ENCODE results near the gene UQCC2. TPM values are rescaled to one million over a fixed set of nuclear protein-coding genes. Genes with fewer than 3 reads are reported as not detected.

UQCC2 gene
- total and polyA plus RNA-seq, 4 experiments from 2014 or later, result 22.8 to 57.9 (median 34.6) TPM

DNA sequence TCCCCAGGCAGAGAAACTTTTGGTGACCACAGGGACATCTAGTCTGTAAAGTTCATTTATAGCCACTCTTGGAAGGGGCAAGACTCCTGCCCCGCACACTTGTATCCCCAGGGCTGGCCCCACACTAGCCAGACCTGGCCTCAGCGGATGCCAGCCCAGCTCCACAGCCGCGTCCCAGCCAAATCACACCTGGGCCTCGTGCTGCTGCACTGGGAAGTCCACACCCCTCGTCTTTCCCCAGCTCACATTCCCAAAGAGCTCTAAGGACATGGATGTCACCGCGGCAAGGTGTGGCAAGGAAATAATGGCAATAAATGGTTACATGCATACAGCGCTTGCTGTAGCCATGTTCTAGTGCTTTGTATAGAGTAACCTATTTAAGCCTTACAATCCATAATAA lies 26.7 kb upstream of the UQCC2 start:
- Histone ChIP-seq H3K27me3 (ENCODE audit: insufficient read depth, low read length) (peaks cover 4% of the 10 kb centered on the region), H3K9me3 (ENCODE audit: control insufficient read depth in 1 of 2, low read length in 2 of 2) (no peaks in the 10 kb centered on the region), H3K4me3 (ENCODE audit: low read length in 2 of 2) (no peak overlapping the region), H3K4me1 (ENCODE audit: insufficient read depth, low read length) (no peaks in the 10 kb centered on the region), H3K27ac (ENCODE audit: low read depth, low read length) (no peak overlapping the region), H3K36me3 (ENCODE audit: insufficient read depth, low read length) (no peaks in the 10 kb centered on the region)
- H3K27ac Mint-ChIP-seq, result no peak overlapping the region
- no peaks in the 10 kb centered on the region for H3K4me1 Mint-ChIP-seq
- no peaks in the 10 kb centered on the region for H3K36me3 Mint-ChIP-seq
- intact Hi-C loops (cut with micrococcal nuclease), result no loop called here
- DNase-seq, result no peak
- CTCF ChIA-PET (ENCODE audit: partially characterized antibody), result interaction anchor here (0.7 to 0.9 kb wide), 3 partner anchors 27 to 33 kb away, joined by 3 read pairs; partner anchors contain the start of gene UQCC2
- no peak overlapping the region for H3K4me3 Mint-ChIP-seq
- no peaks in the 10 kb centered on the region for H3K9me3 Mint-ChIP-seq
- H3K27me3 Mint-ChIP-seq, result no peaks in the 10 kb centered on the region
- POLR2A ChIA-PET (ENCODE audit: partially characterized antibody), result no interaction called here

GRCh38 chr6:33737267-33738026 lies 25.9 kb upstream of the UQCC2 start:
- H3K4me1 Mint-ChIP-seq, result no peaks in the 10 kb centered on the region
- Histone ChIP-seq H3K4me1 (ENCODE audit: insufficient read depth, low read length) (no peaks in the 10 kb centered on the region), H3K4me3 (ENCODE audit: low read length in 2 of 2) (no peak overlapping the region), H3K9me3 (ENCODE audit: control insufficient read depth in 1 of 2, low read length in 2 of 2) (no peaks in the 10 kb centered on the region), H3K27ac (ENCODE audit: low read depth, low read length) (no peak overlapping the region), H3K27me3 (ENCODE audit: insufficient read depth, low read length) (no peaks in the 10 kb centered on the region), H3K36me3 (ENCODE audit: insufficient read depth, low read length) (no peaks in the 10 kb centered on the region)
- peak overlapping the region in 1 of 7 donors; percentile 31 for H3K27ac Mint-ChIP-seq
- no peaks in the 10 kb centered on the region for H3K36me3 Mint-ChIP-seq
- POLR2A ChIA-PET (ENCODE audit: partially characterized antibody), result interaction anchor here (0.9 kb wide), 1 partner anchor 11 kb away, joined by 3 read pairs; no protein-coding TSS in a partner anchor
- no peak overlapping the region for H3K4me3 Mint-ChIP-seq
- H3K27me3 Mint-ChIP-seq, result no peaks in the 10 kb centered on the region
- intact Hi-C loops (cut with micrococcal nuclease), result no loop called here
- DNase-seq, result no peak
- H3K9me3 Mint-ChIP-seq, result no peaks in the 10 kb centered on the region
- CTCF ChIA-PET (ENCODE audit: partially characterized antibody), result interaction anchor here (0.7 to 0.9 kb wide), 3 partner anchors 26 to 34 kb away, joined by 3 read pairs; partner anchors contain the start of gene UQCC2

DNA sequence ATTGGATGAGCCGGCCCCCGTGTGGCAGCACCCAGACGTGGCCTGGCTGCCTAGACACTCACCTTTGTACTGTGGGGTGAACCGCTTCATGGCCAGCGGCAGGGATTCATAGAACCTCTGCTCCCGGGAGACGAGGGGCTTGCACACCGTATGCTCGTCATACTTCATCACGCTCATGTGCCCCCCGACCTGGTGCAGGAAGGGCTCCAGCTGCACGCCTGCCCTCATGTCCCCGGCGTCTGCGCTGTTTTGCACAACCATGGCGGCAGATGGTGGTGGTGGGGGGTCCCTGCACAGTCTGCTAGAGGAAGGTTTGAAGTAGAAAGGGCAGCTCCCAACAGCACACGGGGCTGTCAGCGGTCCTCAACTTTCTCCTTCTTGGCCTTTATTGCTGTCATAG lies 23.7 kb upstream of the UQCC2 start:
- H3K4me1 ChIP-seq (ENCODE audit: insufficient read depth, low read length), result no peaks in the 10 kb centered on the region
- no peak overlapping the region for H3K27ac ChIP-seq (ENCODE audit: low read depth, low read length)
- H3K9me3 ChIP-seq (ENCODE audit: control insufficient read depth in 1 of 2, low read length in 2 of 2), result no peaks in the 10 kb centered on the region
- H3K36me3 ChIP-seq (ENCODE audit: insufficient read depth, low read length), result no peaks in the 10 kb centered on the region
- H3K4me3 ChIP-seq (ENCODE audit: low read length in 2 of 2), result no peak overlapping the region
- no peaks in the 10 kb centered on the region for H3K9me3 Mint-ChIP-seq
- H3K27ac Mint-ChIP-seq, result no peak overlapping the region
- no peaks in the 10 kb centered on the region for H3K36me3 Mint-ChIP-seq
- CTCF ChIA-PET (ENCODE audit: partially characterized antibody), result interaction anchor here (2.2 kb wide), 1 partner anchor 9 kb away, joined by 7 read pairs; no protein-coding TSS in a partner anchor
- H3K4me1 Mint-ChIP-seq, result no peaks in the 10 kb centered on the region
- no peaks in the 10 kb centered on the region for H3K27me3 ChIP-seq (ENCODE audit: insufficient read depth, low read length)
- POLR2A ChIA-PET (ENCODE audit: partially characterized antibody), result no interaction called here
- no peak overlapping the region for H3K4me3 Mint-ChIP-seq
- DNase-seq, result no peak
- intact Hi-C loops (cut with micrococcal nuclease), result no loop called here
- no peaks in the 10 kb centered on the region for H3K27me3 Mint-ChIP-seq

GRCh38 chr6:33733709-33734007 lies 22.2 kb upstream of the UQCC2 start:
- DNase-seq, result no peak
- ChIA-PET POLR2A (ENCODE audit: partially characterized antibody) (no interaction called here), CTCF (ENCODE audit: partially characterized antibody) (no interaction called here)
- Mint-ChIP-seq H3K4me1 (peaks cover 0 to 3% (median 0%) of the 10 kb centered on the region in 4 donors), H3K4me3 (no peak overlapping the region), H3K27ac (no peak overlapping the region), H3K9me3 (peaks cover 0 to 2% (median 0%) of the 10 kb centered on the region in 8 donors), H3K36me3 (no peaks in the 10 kb centered on the region), H3K27me3 (peaks cover 0 to 1% of the 10 kb centered on the region in 2 donors)
- intact Hi-C loops (cut with micrococcal nuclease), result no loop called here
- Histone ChIP-seq H3K36me3 (ENCODE audit: insufficient read depth, low read length) (no peaks in the 10 kb centered on the region), H3K27ac (ENCODE audit: low read depth, low read length) (no peak overlapping the region), H3K9me3 (ENCODE audit: control insufficient read depth in 1 of 2, low read length in 2 of 2) (no peaks in the 10 kb centered on the region), H3K4me1 (ENCODE audit: insufficient read depth, low read length) (no peaks in the 10 kb centered on the region), H3K4me3 (ENCODE audit: low read length in 2 of 2) (no peak overlapping the region), H3K27me3 (ENCODE audit: insufficient read depth, low read length) (no peaks in the 10 kb centered on the region)

GRCh38 chr6:33732817-33733708 lies 21.6 kb upstream of the UQCC2 start:
- CTCF ChIA-PET (ENCODE audit: partially characterized antibody), result no interaction called here
- no peak overlapping the region for H3K4me3 Mint-ChIP-seq
- Histone ChIP-seq H3K27ac (ENCODE audit: low read depth, low read length) (no peak overlapping the region), H3K36me3 (ENCODE audit: insufficient read depth, low read length) (no peaks in the 10 kb centered on the region), H3K27me3 (ENCODE audit: insufficient read depth, low read length) (no peaks in the 10 kb centered on the region), H3K4me1 (ENCODE audit: insufficient read depth, low read length) (no peaks in the 10 kb centered on the region), H3K4me3 (ENCODE audit: low read length in 2 of 2) (no peak overlapping the region), H3K9me3 (ENCODE audit: control insufficient read depth in 1 of 2, low read length in 2 of 2) (no peaks in the 10 kb centered on the region)
- H3K9me3 Mint-ChIP-seq, result peaks cover 0 to 2% (median 0%) of the 10 kb centered on the region in 8 donors
- peaks cover 0 to 2% of the 10 kb centered on the region in 2 donors for H3K27me3 Mint-ChIP-seq
- H3K27ac Mint-ChIP-seq, result peak overlapping the region in 1 of 7 donors; percentile 7
- POLR2A ChIA-PET (ENCODE audit: partially characterized antibody), result no interaction called here
- peaks cover 0 to 6% (median 0%) of the 10 kb centered on the region in 4 donors for H3K4me1 Mint-ChIP-seq
- intact Hi-C loops (cut with micrococcal nuclease), result no loop called here
- no peaks in the 10 kb centered on the region for H3K36me3 Mint-ChIP-seq
- DNase-seq, result no peak

DNA sequence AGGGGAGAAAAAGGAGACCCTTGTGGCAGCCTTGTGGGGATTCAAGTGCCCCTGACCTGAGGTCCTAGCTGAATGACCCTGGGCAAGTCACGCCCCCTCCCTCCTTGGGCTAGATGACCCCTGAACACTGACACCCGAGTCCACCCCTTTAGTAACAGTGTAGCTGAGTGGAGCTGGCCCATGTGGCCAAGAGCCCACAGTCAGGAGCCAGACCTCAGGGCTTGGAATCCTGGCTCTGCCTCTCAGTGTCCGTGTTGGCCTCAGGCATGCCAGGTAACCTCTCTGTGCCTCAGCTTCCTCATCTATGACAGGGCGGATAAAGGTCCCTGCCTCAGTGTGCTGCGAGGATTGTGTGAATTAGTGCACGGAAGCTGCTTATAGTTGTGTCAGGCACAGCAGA lies 20.9 kb upstream of the UQCC2 start:
- Histone ChIP-seq H3K27me3 (ENCODE audit: insufficient read depth, low read length) (no peaks in the 10 kb centered on the region), H3K4me3 (ENCODE audit: low read length in 2 of 2) (no peak overlapping the region), H3K27ac (ENCODE audit: low read depth, low read length) (no peak overlapping the region), H3K9me3 (ENCODE audit: control insufficient read depth in 1 of 2, low read length in 2 of 2) (no peaks in the 10 kb centered on the region), H3K36me3 (ENCODE audit: insufficient read depth, low read length) (no peaks in the 10 kb centered on the region), H3K4me1 (ENCODE audit: insufficient read depth, low read length) (no peaks in the 10 kb centered on the region)
- Mint-ChIP-seq H3K27me3 (peaks cover 0 to 2% of the 10 kb centered on the region in 2 donors), H3K4me1 (peaks cover 0 to 6% (median 0%) of the 10 kb centered on the region in 4 donors), H3K9me3 (peaks cover 0 to 2% (median 0%) of the 10 kb centered on the region in 8 donors), H3K27ac (no peak overlapping the region), H3K36me3 (no peaks in the 10 kb centered on the region), H3K4me3 (no peak overlapping the region)
- ChIA-PET POLR2A (ENCODE audit: partially characterized antibody) (no interaction called here), CTCF (ENCODE audit: partially characterized antibody) (no interaction called here)
- intact Hi-C loops (cut with micrococcal nuclease), result no loop called here
- no peak for DNase-seq

- no peaks in the 10 kb centered on the region for H3K36me3 Mint-ChIP-seq
- DNase-seq, result no peak
- H3K27me3 Mint-ChIP-seq, result peaks cover 0 to 2% of the 10 kb centered on the region in 2 donors
- ChIA-PET POLR2A (ENCODE audit: partially characterized antibody) (no interaction called here), CTCF (ENCODE audit: partially characterized antibody) (no interaction called here)
- H3K4me3 Mint-ChIP-seq, result no peak overlapping the region
- Histone ChIP-seq H3K27ac (ENCODE audit: low read depth, low read length) (no peak overlapping the region), H3K4me1 (ENCODE audit: insufficient read depth, low read length) (no peaks in the 10 kb centered on the region), H3K36me3 (ENCODE audit: insufficient read depth, low read length) (no peaks in the 10 kb centered on the region), H3K9me3 (ENCODE audit: control insufficient read depth in 1 of 2, low read length in 2 of 2) (no peaks in the 10 kb centered on the region), H3K27me3 (ENCODE audit: insufficient read depth, low read length) (no peaks in the 10 kb centered on the region), H3K4me3 (ENCODE audit: low read length in 2 of 2) (no peak overlapping the region)
- peaks cover 0 to 6% (median 0%) of the 10 kb centered on the region in 4 donors for H3K4me1 Mint-ChIP-seq
- H3K9me3 Mint-ChIP-seq, result peaks cover 0 to 2% (median 0%) of the 10 kb centered on the region in 8 donors
- H3K27ac Mint-ChIP-seq, result no peak overlapping the region
- intact Hi-C loops (cut with micrococcal nuclease), result no loop called here
Observed at GRCh38 chr6:33731751-33732282, 20.3 kb upstream of the UQCC2 start.

Data from CD4-positive, alpha-beta memory T cell (primary cell).